ENCODE measurements around the gene COMMD9. TPM values are rescaled to one million over a fixed set of nuclear protein-coding genes. Genes with fewer than 3 reads are reported as not detected.

COMMD9 gene
- total RNA-seq, 1 experiment from 2014 or later, result 93.7 TPM

GRCh38 chr11:36257351-36257750, 31.9 kb downstream of the COMMD9 start:
- DNase-seq (ENCODE audit: low spot score), result no peak

- DNase-seq (ENCODE audit: low spot score), result no peak
Observed at GRCh38 chr11:36254713-36255112, 34.5 kb downstream of the COMMD9 start.

GRCh38 chr11:36253238-36253637, 36.0 kb downstream of the COMMD9 start:
- no peak for DNase-seq (ENCODE audit: low spot score)

GRCh38 chr11:36251823-36252222, 37.4 kb downstream of the COMMD9 start:
- DNase-seq (ENCODE audit: low spot score), result no peak

GRCh38 chr11:36249246-36249645, 40.0 kb downstream of the COMMD9 start:
- DNase-seq (ENCODE audit: low spot score), result no peak

GRCh38 chr11:36248436-36248835, 40.8 kb downstream of the COMMD9 start:
- no peak for DNase-seq (ENCODE audit: low spot score)

GRCh38 chr11:36247493-36247892, 41.7 kb downstream of the COMMD9 start:
- DNase-seq (ENCODE audit: low spot score), result no peak

- no peak for DNase-seq (ENCODE audit: low spot score)
Observed at GRCh38 chr11:36243641-36244040, 45.6 kb downstream of the COMMD9 start.

- DNase-seq (ENCODE audit: low spot score), result no peak
Observed at GRCh38 chr11:36241497-36241896, 47.7 kb downstream of the COMMD9 start.

- no peak for DNase-seq (ENCODE audit: low spot score)
Observed at GRCh38 chr11:36240801-36241200, 48.4 kb downstream of the COMMD9 start.

- DNase-seq (ENCODE audit: low spot score), result no peak
Observed at GRCh38 chr11:36240173-36240572, 49.1 kb downstream of the COMMD9 start.

- DNase-seq (ENCODE audit: low spot score), result no peak
Observed at GRCh38 chr11:36239636-36240035, 49.6 kb downstream of the COMMD9 start.

- no peak for DNase-seq (ENCODE audit: low spot score)
Observed at GRCh38 chr11:36238881-36239280, 50.3 kb downstream of the COMMD9 start.

GRCh38 chr11:36238036-36238631, 51.1 kb downstream of the COMMD9 start:
- DNase-seq (ENCODE audit: low spot score), result no peak

- no peak for DNase-seq (ENCODE audit: low spot score)
Observed at GRCh38 chr11:36237391-36237790, 51.8 kb downstream of the COMMD9 start.

- no peak for DNase-seq (ENCODE audit: low spot score)
Observed at GRCh38 chr11:36235750-36236149, 53.5 kb downstream of the COMMD9 start.

- no peak for DNase-seq (ENCODE audit: low spot score)
Observed at GRCh38 chr11:36234825-36235224, 54.4 kb downstream of the COMMD9 start.

- DNase-seq (ENCODE audit: low spot score), result no peak
Observed at GRCh38 chr11:36233204-36233603, 56.0 kb downstream of the COMMD9 start.

GRCh38 chr11:36230779-36231699, 58.2 kb downstream of the COMMD9 start:
- DNase-seq (ENCODE audit: low spot score), result no peak

GRCh38 chr11:36229091-36229705, 60.0 kb downstream of the COMMD9 start:
- no peak for DNase-seq (ENCODE audit: low spot score)

- DNase-seq (ENCODE audit: low spot score), result no peak
Observed at GRCh38 chr11:36228689-36229088, 60.5 kb downstream of the COMMD9 start.

- DNase-seq (ENCODE audit: low spot score), result no peak
Observed at GRCh38 chr11:36227044-36227443, 62.2 kb downstream of the COMMD9 start.
